H9 (cell line): ENCODE results near the gene TBC1D7. TPM values are rescaled to one million over a fixed set of nuclear protein-coding genes. Genes with fewer than 3 reads are reported as not detected.
A peak's percentile ranks its signal among the peaks of the same experiment; 100 is the strongest.

ENCODE experiments used
- DNase-seq: peaks from one replicate; pipeline ENCODE4 v3.0.0-alpha.2; 2017
- H2AFZ ChIP-seq: one replicate; pipeline ENCODE4 v1.6.1; 2013; ENCODE audit warnings: mild to moderate bottlenecking, low read length, control low read depth, moderate library complexity
- H2AK5ac ChIP-seq: 2 replicates; pipeline ENCODE4 v1.6.1; 2013; ENCODE audit warnings: low read length, control low read depth, mixed read lengths; ENCODE audit not compliant: insufficient read length
- H2BK120ac ChIP-seq: one replicate; pipeline ENCODE4 v1.6.1; 2013; ENCODE audit warnings: low read depth, mild to moderate bottlenecking, low read length, control low read depth, inconsistent platforms; ENCODE audit not compliant: poor library complexity, severe bottlenecking
- H2BK12ac ChIP-seq: 2 replicates; pipeline ENCODE4 v1.6.1; 2013; ENCODE audit warnings: low read length, control low read depth, mixed read lengths, low read depth; ENCODE audit not compliant: insufficient read length
- H2BK15ac ChIP-seq: 2 replicates; pipeline ENCODE4 v1.6.1; 2013; ENCODE audit warnings: low read depth, low read length, control low read depth
- H2BK20ac ChIP-seq: one replicate; pipeline ENCODE4 v1.6.1; 2013; ENCODE audit warnings: low read depth, mild to moderate bottlenecking, low read length, control low read depth, inconsistent platforms; ENCODE audit not compliant: poor library complexity, severe bottlenecking
- H2BK5ac ChIP-seq: 2 replicates; pipeline ENCODE4 v1.6.1; 2013; ENCODE audit warnings: low read length, control low read depth, mixed read lengths; ENCODE audit not compliant: insufficient read length
- H3K14ac ChIP-seq: 2 replicates; pipeline ENCODE4 v1.6.1; 2013; ENCODE audit warnings: low read length, control low read depth; ENCODE audit not compliant: insufficient read depth
- H3K18ac ChIP-seq: 2 replicates; pipeline ENCODE4 v1.6.1; 2013; ENCODE audit warnings: low read depth, mild to moderate bottlenecking, mixed read lengths, low read length, control low read depth; ENCODE audit not compliant: insufficient read length
- H3K23ac ChIP-seq: 2 replicates; pipeline ENCODE4 v1.6.1; 2013; ENCODE audit warnings: low read length, control low read depth, mixed read lengths, low read depth; ENCODE audit not compliant: insufficient read length
- H3K23me2 ChIP-seq: 2 replicates; pipeline ENCODE4 v1.6.1; 2013; ENCODE audit warnings: low read depth, mild to moderate bottlenecking, mixed read lengths, low read length, control low read depth; ENCODE audit not compliant: insufficient read length, poor library complexity, severe bottlenecking
- H3K27ac ChIP-seq: 2 replicates; pipeline ENCODE4 v1.5.1; 2013; ENCODE audit warnings: low read length, control low read depth, mixed read lengths, low read depth; ENCODE audit not compliant: insufficient read length
- H3K27me3 ChIP-seq: 2 replicates; pipeline ENCODE4 v1.6.1; 2013; ENCODE audit warnings: low read length, control low read depth, inconsistent platforms; ENCODE audit not compliant: insufficient read depth
- H3K4ac ChIP-seq: 2 replicates; pipeline ENCODE4 v1.6.1; 2013; ENCODE audit warnings: low read depth, mild to moderate bottlenecking, control low read depth, inconsistent platforms, low read length, moderate library complexity
- H3K4me1 ChIP-seq: 2 replicates; pipeline ENCODE4 v1.6.1; 2013; ENCODE audit warnings: low read length, control low read depth, inconsistent platforms; ENCODE audit not compliant: insufficient read depth
- H3K4me2 ChIP-seq: 2 replicates; pipeline ENCODE4 v1.6.1; 2013; ENCODE audit warnings: low read length, control low read depth, mixed read lengths; ENCODE audit not compliant: insufficient read length, insufficient read depth
- H3K56ac ChIP-seq: 2 replicates; pipeline ENCODE4 v1.6.1; 2013; ENCODE audit warnings: low read depth, mild to moderate bottlenecking, mixed read lengths, low read length, control low read depth; ENCODE audit not compliant: insufficient read length
- H3K79me1 ChIP-seq: 2 replicates; pipeline ENCODE4 v1.6.1; 2013; ENCODE audit warnings: low read depth, mild to moderate bottlenecking, moderate library complexity, low read length, control low read depth, inconsistent platforms; ENCODE audit not compliant: insufficient read depth, poor library complexity, severe bottlenecking
- H3K79me2 ChIP-seq: 2 replicates; pipeline ENCODE4 v1.6.1; 2013; ENCODE audit warnings: low read length, control low read depth, inconsistent platforms; ENCODE audit not compliant: insufficient read depth
- H3K9ac ChIP-seq: 2 replicates; pipeline ENCODE4 v1.6.1; 2013; ENCODE audit warnings: low read length, control low read depth, mixed read lengths; ENCODE audit not compliant: insufficient read length; ENCODE audit errors: extremely low read depth
- H3K9me3 ChIP-seq: one replicate; pipeline ENCODE4 v1.6.1; 2013; ENCODE audit warnings: low read depth, low read length, inconsistent platforms; ENCODE audit not compliant: control insufficient read depth
- H3T11ph ChIP-seq: one replicate; pipeline ENCODE4 v1.6.1; 2013; ENCODE audit warnings: mild to moderate bottlenecking, low read length, control low read depth, inconsistent platforms
- H4K20me1 ChIP-seq: one replicate; pipeline ENCODE4 v1.6.1; 2013; ENCODE audit not compliant: control insufficient read depth, insufficient read length, insufficient read depth
- H4K5ac ChIP-seq: 2 replicates; pipeline ENCODE4 v1.6.1; 2013; ENCODE audit warnings: low read depth, mild to moderate bottlenecking, mixed read lengths, low read length, control low read depth; ENCODE audit not compliant: insufficient read length
- H4K8ac ChIP-seq: replicated peaks from 2 replicates; pipeline ENCODE4 v1.6.1; 2013; ENCODE audit warnings: low read length, control low read depth, mixed read lengths, low read depth; ENCODE audit not compliant: insufficient read length
- H4K91ac ChIP-seq: 2 replicates; pipeline ENCODE4 v1.6.1; 2013; ENCODE audit warnings: low read depth, mild to moderate bottlenecking, moderate library complexity, mixed read lengths, low read length, control low read depth; ENCODE audit not compliant: insufficient read length
- H3K27ac Mint-ChIP-seq, 3 experiments: 2 replicates in 2 of 3; 3 replicates in 1 of 3; pipeline ENCODE4 v1.8.0; 2020 to 2021; ENCODE audit warnings: mixed read lengths in 3 of 3, mild to moderate bottlenecking in 1 of 3, moderate library complexity in 1 of 3
- H3K27me3 Mint-ChIP-seq: 2 replicates; pipeline ENCODE4 v1.8.0; 2021; ENCODE audit warnings: low read depth, mild to moderate bottlenecking, moderate library complexity, mixed read lengths
- H3K36me3 Mint-ChIP-seq, 3 experiments: 2 replicates in 2 of 3; 3 replicates in 1 of 3; pipeline ENCODE4 v1.8.0; 2020 to 2021; ENCODE audit warnings: low read depth in 3 of 3, mixed read lengths in 3 of 3; ENCODE audit not compliant: insufficient read depth in 1 of 3
- H3K4me1 Mint-ChIP-seq, 2 experiments: 2 replicates each; pipeline ENCODE4 v1.8.0; 2020; ENCODE audit warnings: mixed read lengths in 2 of 2
- H3K4me3 Mint-ChIP-seq, 2 experiments: 2 replicates in 1 of 2; 3 replicates in 1 of 2; pipeline ENCODE4 v1.8.0; 2020 to 2021; ENCODE audit warnings: mild to moderate bottlenecking in 2 of 2, mixed read lengths in 2 of 2, moderate library complexity in 1 of 2
- H3K9me3 Mint-ChIP-seq, 2 experiments: 2 replicates in 1 of 2; 3 replicates in 1 of 2; pipeline ENCODE4 v1.8.0; 2020; ENCODE audit warnings: mild to moderate bottlenecking in 2 of 2, mixed read lengths in 2 of 2, moderate library complexity in 1 of 2
- WGBS: extraction: QIAGEN DNeasy Blood & Tissue Kit; methylation state at CpG from one replicate; pipeline ENCODE4 v1.1.7; 2013; ENCODE audit warnings: missing lambda C conversion rate, low lambda C conversion rate, mixed read lengths; ENCODE audit not compliant: insufficient read length; ENCODE audit errors: extremely low coverage; 5-methylcytosine and 5-hydroxymethylcytosine counted together
- total RNA-seq: library from RNA; stranded (reverse); gene quantifications from 2 replicates; pipeline ENCODE4 v1.2.1, GENCODE V29; 2021
- TF ChIP-seq, protein P1 (sequence below): fragments of 200-600 bp; sonication (generic); conservative IDR thresholded peaks from 3 replicates; pipeline ENCODE4 v1.8.0; 2021; ENCODE audit warnings: antibody characterized with exemption, mild to moderate bottlenecking

TBC1D7 gene
- total RNA-seq, 1 experiment from 2014 or later = 33.9 TPM

- TF ChIP-seq, protein P1, sequence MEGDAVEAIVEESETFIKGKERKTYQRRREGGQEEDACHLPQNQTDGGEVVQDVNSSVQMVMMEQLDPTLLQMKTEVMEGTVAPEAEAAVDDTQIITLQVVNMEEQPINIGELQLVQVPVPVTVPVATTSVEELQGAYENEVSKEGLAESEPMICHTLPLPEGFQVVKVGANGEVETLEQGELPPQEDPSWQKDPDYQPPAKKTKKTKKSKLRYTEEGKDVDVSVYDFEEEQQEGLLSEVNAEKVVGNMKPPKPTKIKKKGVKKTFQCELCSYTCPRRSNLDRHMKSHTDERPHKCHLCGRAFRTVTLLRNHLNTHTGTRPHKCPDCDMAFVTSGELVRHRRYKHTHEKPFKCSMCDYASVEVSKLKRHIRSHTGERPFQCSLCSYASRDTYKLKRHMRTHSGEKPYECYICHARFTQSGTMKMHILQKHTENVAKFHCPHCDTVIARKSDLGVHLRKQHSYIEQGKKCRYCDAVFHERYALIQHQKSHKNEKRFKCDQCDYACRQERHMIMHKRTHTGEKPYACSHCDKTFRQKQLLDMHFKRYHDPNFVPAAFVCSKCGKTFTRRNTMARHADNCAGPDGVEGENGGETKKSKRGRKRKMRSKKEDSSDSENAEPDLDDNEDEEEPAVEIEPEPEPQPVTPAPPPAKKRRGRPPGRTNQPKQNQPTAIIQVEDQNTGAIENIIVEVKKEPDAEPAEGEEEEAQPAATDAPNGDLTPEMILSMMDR = no peak
- Histone ChIP-seq H3K9ac (no peak overlapping the region), H3K79me1 (no peaks in the 10 kb centered on the region), H4K20me1 (no peaks in the 10 kb centered on the region), H3K4ac (no peak overlapping the region), H3K56ac (no peak overlapping the region), H3K23ac (no peak overlapping the region), H4K91ac (no peak overlapping the region), H3K27me3 (no peaks in the 10 kb centered on the region), H2BK12ac (no peak overlapping the region), H3K4me1 (no peaks in the 10 kb centered on the region), H3K4me2 (no peak overlapping the region), H2AFZ (no peak overlapping the region), H2BK120ac (no peak overlapping the region), H2BK15ac (no peak overlapping the region), H3T11ph (no peak overlapping the region), H4K8ac (no peak overlapping the region), H3K14ac (no peak overlapping the region), H4K5ac (no peak overlapping the region), H3K9me3 (peaks cover 8% of the 10 kb centered on the region), H3K27ac (no peak overlapping the region), H2AK5ac (no peak overlapping the region), H3K23me2 (no peaks in the 10 kb centered on the region), H3K79me2 (no peaks in the 10 kb centered on the region), H3K18ac (no peak overlapping the region), H2BK20ac (no peak overlapping the region), H2BK5ac (no peak overlapping the region)
- no CpG with 5 or more reads among the region's 7 CpGs for WGBS
- peaks cover 17% of the 10 kb centered on the region in 2 experiments for H3K9me3 Mint-ChIP-seq
- H3K4me3 Mint-ChIP-seq = no peak overlapping the region
- H3K27me3 Mint-ChIP-seq = no peaks in the 10 kb centered on the region; the same call in 1 of the 2 replicates
- peak overlapping the region in 1 of 3 experiments; percentile 10; a peak in 1 of 7 replicates for H3K27ac Mint-ChIP-seq
- no peak for DNase-seq
- peaks cover 12 to 18% (median 16%) of the 10 kb centered on the region in 3 experiments for H3K36me3 Mint-ChIP-seq
- peaks cover 9 to 20% of the 10 kb centered on the region in 2 experiments for H3K4me1 Mint-ChIP-seq
Observed at GRCh38 chr6:13260101-13260598, 68.2 kb downstream of the TBC1D7 start.
